Glutamatergic neuron (in vitro differentiated cells): ENCODE data around the gene HOXA13. TPM values are rescaled to one million over a fixed set of nuclear protein-coding genes. Genes with fewer than 3 reads are reported as not detected.

Source experiments
- DNase-seq: peaks from one replicate; pipeline ENCODE4 v3.0.0; 2022
- H3K27ac Mint-ChIP-seq: one replicate; pipeline ENCODE4 v1.8.0; 2020; ENCODE audit warnings: mild to moderate bottlenecking, mixed read lengths, inconsistent platforms; ENCODE audit not compliant: unreplicated experiment
- H3K27me3 Mint-ChIP-seq: one replicate; pipeline ENCODE4 v1.8.0; 2020; ENCODE audit warnings: mild to moderate bottlenecking, moderate library complexity, mixed read lengths, inconsistent platforms; ENCODE audit not compliant: unreplicated experiment
- H3K36me3 Mint-ChIP-seq: one replicate; pipeline ENCODE4 v1.8.0; 2020; ENCODE audit warnings: mild to moderate bottlenecking, mixed read lengths, inconsistent platforms; ENCODE audit not compliant: unreplicated experiment
- H3K4me1 Mint-ChIP-seq: one replicate; pipeline ENCODE4 v1.8.0; 2020; ENCODE audit warnings: mild to moderate bottlenecking, low read depth, mixed read lengths, inconsistent platforms; ENCODE audit not compliant: unreplicated experiment
- H3K4me3 Mint-ChIP-seq: one replicate; pipeline ENCODE4 v1.8.0; 2020; ENCODE audit warnings: mild to moderate bottlenecking, mixed read lengths, inconsistent platforms; ENCODE audit not compliant: unreplicated experiment
- H3K9me3 Mint-ChIP-seq: one replicate; pipeline ENCODE4 v1.8.0; 2020; ENCODE audit warnings: mild to moderate bottlenecking, moderate library complexity, mixed read lengths, inconsistent platforms; ENCODE audit not compliant: unreplicated experiment
- total RNA-seq: library from RNA; stranded (reverse); fragmentation: NEBNext Ultra II Directional; extraction: Animal tissue kit (Norgen Biotek cat#: 25700); gene quantifications from one replicate; pipeline ENCODE4 v1.2.1, GENCODE V29; 2021; ENCODE audit not compliant: unreplicated experiment
- TF ChIP-seq, protein P1 (sequence below): fragments of 200-600 bp; sonication (generic); IDR thresholded peaks from one replicate; pipeline ENCODE4 v1.5.0; 2021; ENCODE audit not compliant: partially characterized antibody, unreplicated experiment

Gene HOXA13
- total RNA-seq, 1 donor from 2014 or later = not detected

DNA sequence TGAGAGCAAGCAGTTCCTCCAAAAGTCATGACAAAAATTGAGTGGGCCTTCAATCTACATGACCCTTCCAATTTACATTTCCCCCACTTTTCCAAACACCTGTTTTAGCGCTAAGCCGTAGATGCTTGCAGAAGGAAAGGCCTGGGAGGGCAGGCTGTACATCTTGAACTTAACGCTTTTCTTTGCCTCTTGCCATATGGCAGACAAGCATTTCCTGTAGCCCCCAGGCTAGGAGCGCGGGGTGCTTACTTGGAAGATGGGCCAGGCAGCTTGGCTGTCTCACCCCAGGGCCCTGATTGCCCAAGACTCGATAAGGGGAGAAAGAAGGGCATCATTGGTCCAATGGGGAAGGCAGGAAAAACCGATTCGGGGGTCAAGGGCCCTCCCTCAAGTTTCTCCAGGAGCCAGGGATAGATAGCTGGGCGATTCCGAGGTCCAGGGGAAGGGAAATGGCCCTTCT lies 27.5 kb downstream of the HOXA13 start:
- Mint-ChIP-seq H3K27me3 (peaks cover 40% of the 10 kb centered on the region), H3K9me3 (peaks cover 12% of the 10 kb centered on the region), H3K4me3 (peak overlapping the region; percentile 36), H3K36me3 (peaks cover 4% of the 10 kb centered on the region), H3K4me1 (no peaks in the 10 kb centered on the region), H3K27ac (no peak overlapping the region)
- DNase-seq = peak; percentile 13
- TF ChIP-seq, protein P1, sequence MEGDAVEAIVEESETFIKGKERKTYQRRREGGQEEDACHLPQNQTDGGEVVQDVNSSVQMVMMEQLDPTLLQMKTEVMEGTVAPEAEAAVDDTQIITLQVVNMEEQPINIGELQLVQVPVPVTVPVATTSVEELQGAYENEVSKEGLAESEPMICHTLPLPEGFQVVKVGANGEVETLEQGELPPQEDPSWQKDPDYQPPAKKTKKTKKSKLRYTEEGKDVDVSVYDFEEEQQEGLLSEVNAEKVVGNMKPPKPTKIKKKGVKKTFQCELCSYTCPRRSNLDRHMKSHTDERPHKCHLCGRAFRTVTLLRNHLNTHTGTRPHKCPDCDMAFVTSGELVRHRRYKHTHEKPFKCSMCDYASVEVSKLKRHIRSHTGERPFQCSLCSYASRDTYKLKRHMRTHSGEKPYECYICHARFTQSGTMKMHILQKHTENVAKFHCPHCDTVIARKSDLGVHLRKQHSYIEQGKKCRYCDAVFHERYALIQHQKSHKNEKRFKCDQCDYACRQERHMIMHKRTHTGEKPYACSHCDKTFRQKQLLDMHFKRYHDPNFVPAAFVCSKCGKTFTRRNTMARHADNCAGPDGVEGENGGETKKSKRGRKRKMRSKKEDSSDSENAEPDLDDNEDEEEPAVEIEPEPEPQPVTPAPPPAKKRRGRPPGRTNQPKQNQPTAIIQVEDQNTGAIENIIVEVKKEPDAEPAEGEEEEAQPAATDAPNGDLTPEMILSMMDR = no peak

DNA sequence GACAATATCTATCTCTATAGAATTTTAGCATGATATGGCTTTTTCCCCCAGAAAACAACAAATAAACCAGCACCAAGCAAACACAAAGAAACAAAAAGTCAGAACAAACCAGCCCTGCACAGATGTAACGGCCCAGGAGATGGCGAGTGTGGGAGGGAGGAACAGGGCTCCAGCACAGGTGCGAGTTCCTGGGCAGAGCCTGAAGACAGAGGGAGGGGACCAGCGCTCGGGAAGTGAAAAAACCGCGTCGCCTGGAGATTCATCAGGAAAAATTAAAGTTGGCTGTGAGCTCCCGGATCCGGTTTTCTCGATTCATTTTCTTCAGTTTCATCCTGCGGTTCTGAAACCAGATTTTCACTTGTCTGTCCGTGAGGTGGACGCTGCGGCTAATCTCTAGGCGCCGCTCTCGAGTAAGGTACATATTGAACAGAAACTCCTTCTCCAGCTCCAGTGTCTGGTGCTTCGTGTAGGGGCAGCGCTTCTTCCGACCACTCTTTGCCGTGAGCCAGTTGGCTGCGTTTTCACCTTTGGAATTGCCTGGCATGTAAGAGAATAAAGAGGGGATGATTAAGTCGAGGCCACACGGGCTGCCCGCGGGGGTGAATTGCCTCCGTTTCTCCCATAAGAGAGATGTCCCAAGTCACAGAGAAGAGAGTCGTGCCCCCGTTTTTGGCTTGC lies 28.1 kb downstream of the HOXA13 start:
- H3K9me3 Mint-ChIP-seq = peaks cover 13% of the 10 kb centered on the region
- H3K4me1 Mint-ChIP-seq = no peaks in the 10 kb centered on the region
- peak; percentile 16 for DNase-seq
- TF ChIP-seq, protein P1 = no peak
- no peak overlapping the region for H3K27ac Mint-ChIP-seq
- H3K27me3 Mint-ChIP-seq = peaks cover 43% of the 10 kb centered on the region
- H3K36me3 Mint-ChIP-seq = peaks cover 4% of the 10 kb centered on the region
- no peak overlapping the region for H3K4me3 Mint-ChIP-seq

DNA sequence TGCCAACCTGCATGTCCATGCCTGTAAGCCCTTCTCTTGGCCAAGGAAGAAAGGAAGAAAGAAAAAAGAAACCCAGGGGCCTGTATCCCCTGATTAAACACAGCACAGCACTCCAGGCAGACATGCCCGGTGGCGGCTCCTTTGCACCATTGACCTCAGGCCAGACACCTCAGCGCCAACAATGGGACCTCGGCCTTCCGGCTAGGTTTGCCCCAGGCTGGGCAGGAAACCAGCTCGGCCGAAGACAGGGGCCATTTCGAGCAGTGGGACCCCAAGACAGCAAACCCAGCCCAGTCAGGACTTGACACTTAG lies 28.6 kb downstream of the HOXA13 start:
- Mint-ChIP-seq H3K27me3 (peaks cover 43% of the 10 kb centered on the region), H3K4me3 (no peak overlapping the region), H3K36me3 (peaks cover 4% of the 10 kb centered on the region), H3K27ac (no peak overlapping the region), H3K9me3 (peaks cover 13% of the 10 kb centered on the region), H3K4me1 (no peaks in the 10 kb centered on the region)
- peak; percentile 21 for DNase-seq
- TF ChIP-seq, protein P1 = no peak

DNA sequence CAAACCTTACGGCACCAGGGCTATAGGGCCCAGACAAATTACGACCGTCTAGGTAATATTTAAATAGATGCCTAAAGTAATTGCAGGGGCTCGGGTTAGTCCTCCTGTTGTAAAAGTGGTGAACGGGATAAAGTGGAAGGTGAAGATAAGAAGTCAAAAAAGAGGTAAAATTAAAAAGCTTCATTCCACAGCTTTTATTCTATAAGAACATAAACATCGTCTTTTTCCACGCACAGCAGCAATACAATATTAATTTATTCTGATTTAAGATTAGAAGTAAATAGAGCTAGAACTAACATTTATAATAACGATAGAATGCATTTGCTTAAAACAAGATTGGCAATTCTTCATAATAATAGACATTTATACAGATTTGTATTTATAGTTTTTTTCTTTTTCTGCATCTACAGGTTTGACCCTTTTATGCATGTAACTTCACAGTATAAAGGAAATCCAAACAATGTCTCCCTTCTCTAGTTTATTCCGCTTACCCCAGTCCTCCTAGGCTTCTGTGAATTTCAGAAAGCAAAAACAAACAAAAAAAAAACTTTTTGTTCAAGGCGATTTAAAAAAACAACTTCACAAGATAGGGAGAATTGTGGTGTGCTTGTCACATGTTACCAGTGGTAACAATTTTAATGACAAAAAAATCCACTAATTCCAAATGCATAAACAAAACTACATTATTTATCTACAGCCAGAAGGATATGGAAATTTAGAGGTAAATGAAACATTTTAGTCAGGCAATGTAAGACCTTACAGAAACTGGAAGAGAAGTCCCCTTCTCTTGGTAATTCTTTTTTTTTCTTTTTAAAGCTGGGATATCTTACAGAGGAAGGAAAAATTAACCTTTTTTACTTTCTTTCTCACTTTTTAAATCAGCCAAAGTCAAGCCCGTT lies 29.2 kb downstream of the HOXA13 start:
- peaks cover 17% of the 10 kb centered on the region for H3K9me3 Mint-ChIP-seq
- H3K4me1 Mint-ChIP-seq = peaks cover under 1% of the 10 kb centered on the region
- peaks cover 41% of the 10 kb centered on the region for H3K27me3 Mint-ChIP-seq
- no peak overlapping the region for H3K4me3 Mint-ChIP-seq
- TF ChIP-seq, protein P1 = no peak
- no peak for DNase-seq
- H3K27ac Mint-ChIP-seq = no peak overlapping the region
- H3K36me3 Mint-ChIP-seq = peaks cover 4% of the 10 kb centered on the region
